Smooth muscle cell of the brain vasculature (primary cell): ENCODE results near the gene CMC4.

Experiments used
- DNase-seq: peaks from one replicate; pipeline ENCODE4 v3.0.0-alpha.2; 2012; ENCODE audit warnings: low read depth, low spot score

Gene CMC4, protein sequence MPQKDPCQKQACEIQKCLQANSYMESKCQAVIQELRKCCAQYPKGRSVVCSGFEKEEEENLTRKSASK

GRCh38 chrX:155070975-155071693, at the start of gene CMC4, which contains the start of the genes BRCC3 and MTCP1:
TSS of gene CMC4 (minus strand) at chrX:155071136. CDS start at chrX:155064023, 7,113 bp downstream.
TSS of gene BRCC3 (plus strand) at chrX:155071508. CDS start at chrX:155071528, 20 bp downstream.
TSS of gene MTCP1 (minus strand) at chrX:155071136. CDS start at chrX:155066010, 5,126 bp downstream.
- peak; percentile 47 for DNase-seq

GRCh38 chrX:155115174-155115819, 44.4 kb upstream of the CMC4 start:
- DNase-seq: no peak

DNA sequence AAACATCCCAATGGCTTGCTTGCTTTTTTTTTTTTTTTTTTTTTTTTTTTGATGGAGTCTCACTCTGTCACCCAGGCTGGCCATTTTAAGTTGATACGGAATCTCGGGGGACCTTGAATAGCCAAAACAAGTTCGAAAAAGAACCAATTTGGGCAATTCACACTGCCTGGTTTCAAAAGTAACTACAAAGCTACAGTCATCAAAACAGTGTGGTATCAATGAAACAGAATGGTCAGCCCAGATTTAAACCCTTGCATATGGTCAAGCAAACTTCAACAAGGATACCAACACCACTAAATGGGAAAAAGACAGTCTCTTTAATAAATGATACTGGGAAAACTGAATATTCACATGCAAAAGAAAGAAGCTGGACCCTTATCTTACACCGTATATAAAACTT, 42.2 kb upstream of the CMC4 start:
- no peak for DNase-seq

GRCh38 chrX:155112171-155112570, 41.2 kb upstream of the CMC4 start:
- DNase-seq: no peak

DNA sequence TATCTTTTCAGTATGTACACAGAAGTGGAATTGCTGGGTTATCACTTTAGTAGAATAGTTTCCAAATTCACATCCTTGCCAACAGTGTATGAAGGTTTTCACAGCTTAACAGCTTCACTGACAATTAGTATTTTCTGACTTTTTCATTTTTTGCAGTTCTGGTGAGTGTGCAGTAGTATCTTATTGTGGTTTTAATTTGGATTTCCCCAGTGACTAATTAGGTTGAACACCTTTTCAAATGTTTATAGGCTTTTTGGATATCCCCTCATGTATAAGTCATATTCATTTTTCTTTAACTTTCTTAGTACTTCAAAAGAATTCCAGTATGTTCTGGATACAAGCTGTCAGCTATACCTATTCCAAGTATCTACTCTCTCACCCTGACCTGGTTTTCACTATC, 37.5 kb upstream of the CMC4 start:
- no peak for DNase-seq

GRCh38 chrX:155105919-155106318, 35.0 kb upstream of the CMC4 start:
- no peak for DNase-seq

- no peak for DNase-seq
These were observed 23.6 kb upstream of the CMC4 start for GRCh38 chrX:155094468-155095061.

- DNase-seq: no peak
These were observed 16.2 kb upstream of the CMC4 start for GRCh38 chrX:155086961-155087735.

DNA sequence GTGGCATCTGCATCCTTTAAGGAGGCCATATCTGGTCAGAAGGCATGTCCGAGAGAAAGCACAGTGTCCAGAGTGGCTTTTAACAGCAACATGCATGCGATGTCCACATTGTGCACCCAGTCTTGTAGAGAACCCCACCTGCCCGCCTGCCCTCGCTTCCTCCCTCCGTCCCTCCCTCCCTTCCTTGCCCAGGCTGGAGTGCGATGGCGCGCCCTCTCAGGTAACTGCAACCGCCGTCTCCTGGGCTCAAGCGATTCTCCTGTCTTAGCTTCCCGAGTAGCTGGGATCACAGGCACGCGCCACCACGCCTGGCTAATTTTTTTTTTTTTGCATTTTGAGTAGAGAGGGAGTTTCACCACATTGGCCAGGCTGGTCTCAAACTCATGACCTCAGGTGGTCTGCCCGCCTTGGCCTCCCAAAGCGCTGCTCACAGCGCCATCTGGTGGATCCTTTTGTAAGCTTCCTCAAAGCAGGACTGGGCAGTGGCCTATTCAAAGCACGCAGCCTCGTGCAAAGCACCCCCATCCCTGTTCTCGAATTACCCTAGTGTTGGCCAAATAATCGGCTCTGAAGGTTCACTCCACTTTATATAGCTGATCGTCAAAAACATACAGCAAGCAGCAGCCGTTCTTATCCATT, 15.4 kb upstream of the CMC4 start:
- no peak for DNase-seq

DNA sequence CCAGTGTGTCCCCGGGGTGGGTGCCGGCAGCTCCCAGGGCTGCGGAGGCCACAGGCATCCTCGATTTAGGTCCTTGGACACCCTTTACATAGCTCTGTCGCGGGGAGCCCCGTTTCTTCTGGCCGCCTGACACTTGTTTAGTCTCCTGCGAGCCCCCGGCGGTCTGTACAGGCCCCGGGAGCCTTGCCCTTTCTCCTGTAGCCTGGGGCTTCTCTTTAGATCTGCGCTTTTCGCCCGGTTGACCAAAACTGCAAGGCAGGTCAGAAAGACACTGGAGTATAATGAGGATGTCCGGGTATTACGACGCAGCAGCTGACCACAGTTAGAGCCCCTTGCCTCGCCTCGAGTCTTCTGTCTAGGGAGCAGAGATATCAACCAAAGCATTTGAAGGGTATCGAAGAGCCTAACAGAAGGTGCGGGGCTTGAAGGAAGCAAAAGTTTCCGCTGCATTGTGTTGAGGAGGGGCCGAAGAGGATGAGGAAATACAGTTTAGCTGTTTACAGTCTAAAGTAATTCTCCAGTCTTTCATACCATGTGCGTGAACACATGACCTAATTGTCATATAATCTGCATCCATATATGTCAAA, 851 bp upstream of the CMC4 start:
- DNase-seq: no peak

- DNase-seq: no peak
These were observed 317 bp downstream of the CMC4 start for GRCh38 chrX:155070663-155070974.

DNA sequence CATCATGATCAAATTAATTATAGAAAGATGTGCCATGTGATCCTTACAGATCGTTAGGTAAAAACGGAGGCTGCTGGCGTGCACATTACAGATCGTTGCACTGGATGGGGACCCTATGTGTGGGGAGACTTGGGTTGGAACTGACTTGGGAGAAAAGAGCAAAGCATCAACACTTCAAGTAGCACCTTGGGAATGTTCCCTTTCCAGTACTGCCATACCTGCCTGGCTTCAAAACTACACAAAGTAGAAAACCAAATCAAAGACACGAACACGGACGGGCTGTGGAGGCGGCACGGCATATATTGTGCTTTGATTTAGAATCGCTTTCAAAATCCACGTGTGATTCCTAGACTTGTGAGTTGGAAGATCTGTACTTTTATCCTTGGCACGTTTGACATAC, 898 bp downstream of the CMC4 start:
- DNase-seq: no peak

GRCh38 chrX:155069414-155069813, 1.5 kb downstream of the CMC4 start:
- DNase-seq: no peak

DNA sequence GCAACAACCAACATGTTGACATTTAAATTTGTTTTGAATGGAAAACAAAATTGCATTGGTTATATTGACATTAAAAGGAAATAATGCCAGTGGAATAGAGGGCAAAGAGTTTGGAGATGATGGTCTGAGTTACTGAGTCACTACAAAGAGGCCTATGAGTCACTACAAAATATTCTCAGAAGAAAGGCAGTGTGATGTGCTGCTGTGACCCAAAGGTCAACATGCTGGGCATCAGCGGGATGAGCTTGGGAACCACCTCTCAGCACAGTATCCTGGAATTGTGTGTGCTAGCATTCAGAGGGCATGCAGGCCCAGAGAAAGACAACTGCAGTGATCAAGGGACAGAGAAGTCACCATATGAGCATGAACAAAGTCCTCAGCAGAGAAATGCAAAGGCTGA, 2.8 kb downstream of the CMC4 start:
- no peak for DNase-seq

DNA sequence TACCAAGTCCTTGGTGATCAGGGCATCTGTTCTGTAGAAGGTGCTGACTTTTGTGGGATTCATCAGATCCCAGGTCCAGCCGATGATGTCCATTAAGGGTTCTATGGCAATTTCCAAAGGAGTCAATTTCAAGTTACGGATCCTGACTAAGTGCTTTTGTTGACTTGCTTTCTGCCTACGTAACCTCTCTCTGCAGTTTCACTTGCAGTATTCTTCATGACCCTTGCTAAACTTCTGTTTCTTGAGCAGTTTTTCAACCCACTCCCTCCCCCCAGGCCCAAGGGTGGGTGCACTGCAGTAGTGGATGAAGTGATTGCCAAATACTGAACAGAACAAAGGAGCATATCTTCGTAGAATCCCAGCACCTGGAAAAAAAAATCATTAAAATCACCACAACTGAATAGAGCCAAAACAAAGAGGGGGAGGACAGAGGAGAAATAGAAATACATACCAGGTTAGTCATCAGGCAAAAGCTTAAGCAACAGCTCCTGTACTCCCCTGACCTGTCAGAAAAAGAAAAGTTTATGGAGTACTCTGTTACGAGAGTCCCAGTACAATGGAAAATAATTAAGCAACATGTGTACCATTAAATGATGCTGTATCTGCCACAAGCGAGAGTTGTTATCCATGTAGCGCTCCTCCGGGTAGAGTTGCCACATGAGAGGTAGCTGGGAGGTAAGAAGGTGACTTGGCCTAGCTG, 5.8 kb downstream of the CMC4 start:
- no peak for DNase-seq

DNA sequence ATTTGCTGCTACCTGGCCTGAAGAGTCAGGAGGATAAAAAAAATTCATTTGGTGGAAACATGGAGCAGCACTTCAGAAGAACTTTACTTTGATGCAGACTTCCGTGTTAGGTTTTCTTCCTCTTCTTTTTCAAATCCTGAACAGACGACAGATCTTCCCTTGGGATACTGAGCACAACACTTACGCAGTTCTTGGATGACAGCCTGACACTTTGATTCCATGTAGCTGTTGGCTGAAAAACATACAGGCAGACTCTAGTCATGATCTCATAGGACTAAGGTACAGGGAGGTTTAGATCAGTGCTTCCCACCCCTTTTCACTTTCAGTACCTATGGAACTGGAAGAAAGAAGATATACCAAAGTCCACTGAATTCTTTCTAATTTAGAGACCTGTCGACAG, 9.2 kb downstream of the CMC4 start:
- DNase-seq: no peak

DNA sequence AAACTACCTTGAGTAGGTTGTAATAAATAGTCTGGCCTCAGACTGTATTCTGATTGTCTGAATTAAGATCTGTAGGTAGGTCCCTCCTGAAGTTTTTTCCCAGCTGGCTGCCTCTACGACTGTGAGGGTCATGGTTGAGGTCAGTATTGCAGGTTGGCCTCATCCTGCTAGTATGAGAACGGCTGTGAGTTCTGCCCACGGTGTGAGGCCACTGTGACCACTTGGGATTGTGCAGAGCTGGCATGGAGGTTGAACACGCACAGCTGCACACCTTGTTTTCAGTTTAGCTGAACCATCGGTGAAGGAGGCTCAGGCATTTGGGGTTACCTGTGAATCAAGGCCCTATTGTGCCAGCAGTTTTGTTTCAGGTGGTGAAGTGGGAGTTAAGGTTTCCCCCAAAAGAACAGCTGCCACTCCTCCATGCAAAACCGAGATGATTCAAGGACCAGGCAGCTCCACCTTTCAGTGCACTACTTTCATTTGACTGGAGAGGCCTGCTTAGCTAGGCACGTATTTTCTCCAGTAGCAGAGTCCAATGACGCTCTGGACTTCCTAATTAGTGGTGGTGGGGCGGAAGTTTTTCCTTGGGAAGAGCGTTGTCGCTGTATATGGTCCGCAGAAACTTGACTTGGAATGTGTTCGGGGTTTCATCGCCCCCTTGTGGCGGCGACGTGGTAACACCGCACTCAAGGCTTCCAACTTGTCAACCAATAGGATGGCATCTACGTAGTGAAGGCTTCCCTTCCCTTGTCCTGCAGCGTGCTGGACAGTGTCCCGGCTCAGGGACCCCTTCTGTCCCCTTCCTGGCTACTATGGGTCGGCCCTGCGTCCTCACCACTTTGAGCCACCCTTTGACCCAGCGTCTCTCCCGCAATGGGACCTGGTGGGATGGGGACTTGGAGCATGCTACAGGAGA, 13.8 kb downstream of the CMC4 start:
- DNase-seq: no peak

DNA sequence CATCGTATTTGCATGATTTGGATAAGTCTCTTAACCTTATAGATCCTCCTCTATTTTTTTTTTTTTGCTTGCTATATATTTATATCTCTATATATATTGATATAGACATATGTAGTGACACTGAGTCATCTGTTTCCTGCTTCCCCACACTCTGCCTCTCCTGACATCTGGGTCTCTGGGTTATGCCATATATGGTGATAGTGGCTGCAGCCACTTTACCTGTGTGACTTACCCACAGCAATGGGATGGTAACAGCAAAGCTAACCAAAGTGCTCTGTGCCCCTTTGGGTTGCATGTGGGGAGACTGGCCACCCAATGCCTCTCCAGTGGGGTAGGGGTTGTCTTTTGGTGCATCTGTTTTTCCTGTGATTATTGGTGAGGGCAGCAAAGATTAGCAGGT, 14.5 kb downstream of the CMC4 start:
- DNase-seq: no peak

GRCh38 chrX:155055494-155055893, 15.4 kb downstream of the CMC4 start:
- DNase-seq: no peak

- DNase-seq: no peak
These were observed 16.7 kb downstream of the CMC4 start for GRCh38 chrX:155054255-155054654.
